Stimulated activated naive CD8-positive, alpha-beta T cell treated with anti-CD3 and anti-CD28 coated beads, Interleukin-15, Interleukin-2, amounts not matched to agents 100 U/mL and 50 U/mL, for 24 hours (primary cell): ENCODE data around the gene SPECC1L.

Experiments
- ATAC-seq: fragments of 150-1000 bp; cut with Tn5 transposase; one replicate; pipeline ENCODE4 v1.10.0; 2021
- DNase-seq: peaks from one replicate; pipeline ENCODE4 v3.0.0; 2021

Gene SPECC1L

DNA sequence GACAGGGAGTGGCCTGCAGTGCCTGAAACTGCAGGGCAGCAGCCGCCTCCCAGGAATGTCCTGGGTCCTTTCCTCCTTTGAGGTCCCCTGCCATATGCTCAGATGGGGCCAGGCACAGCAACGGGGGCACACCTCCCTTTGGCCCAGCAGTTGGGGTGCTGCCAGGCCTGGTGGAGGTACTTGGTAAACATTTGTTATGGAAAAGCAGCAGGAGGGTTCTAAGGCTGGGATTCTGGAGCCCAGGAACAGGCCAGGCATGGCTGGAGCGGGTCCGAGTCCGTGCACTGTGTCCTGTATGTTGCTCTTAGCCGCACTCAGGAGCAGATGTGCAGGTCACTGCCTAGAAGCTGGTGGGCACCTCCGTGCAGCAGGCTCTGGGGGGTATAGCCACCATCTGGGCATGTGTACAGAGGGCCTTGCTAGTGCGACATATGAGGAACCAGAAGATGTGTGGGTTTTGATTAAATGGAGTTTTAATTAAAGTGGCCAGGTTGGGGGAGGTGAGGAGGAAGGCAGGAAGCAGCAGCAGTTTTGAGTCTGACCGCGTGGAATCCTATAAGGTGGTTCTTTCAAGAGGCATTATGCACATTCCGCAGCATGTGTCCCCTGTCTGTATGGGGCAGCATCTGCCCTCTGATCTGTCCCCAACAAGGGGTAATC lies 158.2 kb downstream of the SPECC1L start:
- DNase-seq (no peak), ATAC-seq (no peak)

DNA sequence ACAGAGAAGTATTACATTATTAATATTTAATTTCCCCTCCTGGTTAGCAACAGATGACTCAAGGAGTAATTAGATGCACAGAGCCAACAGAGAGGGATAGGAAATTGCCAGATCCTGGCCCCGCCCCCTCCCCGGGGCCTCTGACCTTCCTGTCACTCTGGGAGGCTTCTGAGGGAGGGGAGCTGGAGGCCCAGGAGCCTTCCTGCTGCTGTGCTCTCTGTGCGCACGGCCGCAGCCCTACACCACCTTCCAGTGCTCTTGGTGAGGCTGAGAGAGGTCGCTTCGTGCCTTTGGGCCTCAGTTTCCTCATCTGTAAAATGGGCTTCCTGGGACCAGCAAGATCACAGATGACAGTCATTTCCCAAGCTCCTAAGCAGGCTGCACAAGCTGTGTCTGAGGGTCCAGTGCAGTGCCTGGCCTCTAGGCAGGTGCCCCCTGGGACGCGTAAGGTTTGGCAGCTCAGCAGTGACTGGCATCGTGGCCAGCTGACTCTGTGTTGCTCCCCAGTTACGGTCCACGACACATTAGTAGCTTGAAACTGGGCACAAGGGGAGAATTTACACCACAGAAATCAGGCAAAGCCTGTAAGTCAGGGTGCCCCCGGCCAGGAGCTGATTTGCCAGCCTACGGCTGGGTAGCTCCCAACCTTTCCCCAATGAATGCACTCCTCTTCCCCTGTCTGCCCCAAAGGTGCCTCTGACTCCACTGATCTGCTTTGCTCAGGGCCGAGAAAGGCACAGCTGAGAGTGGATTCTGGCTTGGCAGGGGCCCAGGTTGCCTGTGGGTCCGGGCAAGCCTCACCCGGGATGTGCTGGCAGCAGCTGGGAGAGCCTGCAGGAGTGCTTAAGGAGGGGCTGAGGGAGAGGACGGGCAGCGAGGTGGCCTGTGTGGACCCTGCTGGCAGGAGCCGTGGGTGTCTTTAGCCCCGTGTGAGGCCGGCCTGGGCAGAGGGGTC lies 159.1 kb downstream of the SPECC1L start:
- DNase-seq = peak; percentile 86
- ATAC-seq = peak; percentile 33

- DNase-seq (no peak), ATAC-seq (no peak)
Observed at GRCh38 chr22:24430431-24431308, 160.0 kb downstream of the SPECC1L start.

DNA sequence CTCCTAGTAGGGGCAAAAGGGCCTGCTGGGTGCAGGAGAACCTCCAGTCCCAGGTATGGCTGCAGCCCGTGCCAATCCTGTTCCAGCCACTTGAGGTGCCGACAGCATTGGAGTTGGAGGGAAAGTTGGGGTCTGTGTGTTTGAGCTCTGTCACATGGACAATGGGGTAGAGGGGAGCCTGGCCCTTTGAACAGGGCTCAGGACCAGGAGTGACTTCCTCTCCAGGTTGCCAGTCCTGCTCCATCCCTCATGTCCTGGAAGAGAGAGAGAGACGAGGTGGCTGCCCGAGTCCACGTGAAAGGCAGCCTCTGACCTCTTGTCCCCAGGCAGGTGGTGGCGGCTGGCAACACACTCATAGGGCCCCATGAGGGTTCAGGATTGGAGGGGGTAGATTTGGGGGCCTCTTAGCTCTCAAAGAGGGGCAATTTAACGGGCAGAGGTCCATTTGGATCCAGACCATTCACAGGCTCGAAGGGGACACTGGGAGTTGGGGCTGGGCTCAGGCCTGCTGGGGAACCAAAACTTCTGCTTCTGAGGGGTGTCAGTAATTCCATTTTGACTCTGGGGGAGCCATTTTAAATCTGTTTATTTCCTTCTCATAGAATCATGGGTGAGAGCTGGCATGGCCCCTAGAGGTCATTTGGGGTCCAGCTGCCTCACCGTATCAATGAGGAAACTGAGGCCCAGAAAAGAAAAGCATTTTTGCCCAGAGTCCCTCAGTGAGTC lies 160.8 kb downstream of the SPECC1L start:
- ATAC-seq (no peak), DNase-seq (no peak)

GRCh38 chr22:24432059-24432853 lies 161.6 kb downstream of the SPECC1L start:
- ATAC-seq = no peak
- peak; percentile 69 for DNase-seq

- DNase-seq (no peak), ATAC-seq (no peak)
Observed at GRCh38 chr22:24433001-24433827, 162.6 kb downstream of the SPECC1L start.

- ATAC-seq (peak; percentile 78), DNase-seq (peak; percentile 65)
Observed at GRCh38 chr22:24433828-24434470, 163.3 kb downstream of the SPECC1L start.

DNA sequence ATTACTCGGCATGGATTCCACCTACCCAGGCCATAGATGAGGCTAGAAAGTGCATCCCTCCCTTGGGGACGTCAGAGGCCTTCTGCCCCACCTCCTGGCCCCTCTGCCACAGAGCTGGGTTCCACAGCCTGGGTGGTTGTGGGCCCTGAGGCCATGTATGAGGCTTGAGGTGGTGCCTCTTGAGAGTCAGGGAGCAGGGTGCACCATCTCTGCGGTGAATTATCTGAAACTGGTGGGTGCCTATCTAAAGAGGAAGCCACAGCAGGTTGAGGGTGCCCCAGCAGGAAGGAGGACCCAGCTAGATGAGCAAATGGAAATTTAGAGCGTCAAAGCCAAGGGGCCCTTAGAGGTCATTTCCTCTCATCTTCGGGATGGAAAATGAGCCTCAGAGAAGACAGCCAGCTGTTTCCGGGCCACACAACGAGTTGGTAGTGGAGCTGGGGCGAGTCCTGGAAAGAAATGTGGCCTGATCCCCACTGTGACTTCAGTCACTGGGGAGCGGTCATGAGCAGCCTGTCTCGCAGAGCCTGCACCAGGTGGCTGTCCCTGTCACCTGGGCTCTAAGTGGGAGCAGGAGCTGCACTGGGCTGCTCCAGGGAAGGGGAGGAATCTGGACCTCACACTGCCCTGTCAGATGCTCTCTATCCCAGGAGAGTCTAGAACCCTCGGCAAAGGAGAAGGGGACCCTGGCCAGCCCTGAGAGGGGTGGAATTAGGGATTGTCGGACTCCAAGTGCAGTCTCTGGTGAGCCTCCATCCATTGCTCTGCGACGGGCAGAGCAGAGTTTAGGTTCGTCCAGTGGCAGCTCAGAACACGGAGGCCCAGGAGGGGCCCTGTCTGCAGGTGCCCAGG lies 164.1 kb downstream of the SPECC1L start:
- ATAC-seq (peak; percentile 77), DNase-seq (peak; percentile 80)

DNA sequence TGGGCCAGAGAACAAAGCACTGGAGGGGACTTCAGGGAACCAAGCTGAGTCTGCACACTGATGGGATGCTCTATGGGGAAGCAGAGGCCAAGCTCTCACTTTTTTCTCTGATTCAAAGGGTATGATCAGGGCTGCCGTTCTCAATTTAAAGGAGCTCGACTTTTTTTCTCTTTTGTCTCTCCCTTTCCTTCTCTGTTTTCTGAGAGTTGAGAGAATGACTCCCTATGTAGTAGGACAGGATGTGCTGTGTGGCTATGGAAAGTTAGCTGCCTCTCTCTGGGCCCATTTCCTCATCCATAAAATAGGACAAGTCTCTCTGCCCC lies 164.7 kb downstream of the SPECC1L start:
- DNase-seq (no peak), ATAC-seq (no peak)

DNA sequence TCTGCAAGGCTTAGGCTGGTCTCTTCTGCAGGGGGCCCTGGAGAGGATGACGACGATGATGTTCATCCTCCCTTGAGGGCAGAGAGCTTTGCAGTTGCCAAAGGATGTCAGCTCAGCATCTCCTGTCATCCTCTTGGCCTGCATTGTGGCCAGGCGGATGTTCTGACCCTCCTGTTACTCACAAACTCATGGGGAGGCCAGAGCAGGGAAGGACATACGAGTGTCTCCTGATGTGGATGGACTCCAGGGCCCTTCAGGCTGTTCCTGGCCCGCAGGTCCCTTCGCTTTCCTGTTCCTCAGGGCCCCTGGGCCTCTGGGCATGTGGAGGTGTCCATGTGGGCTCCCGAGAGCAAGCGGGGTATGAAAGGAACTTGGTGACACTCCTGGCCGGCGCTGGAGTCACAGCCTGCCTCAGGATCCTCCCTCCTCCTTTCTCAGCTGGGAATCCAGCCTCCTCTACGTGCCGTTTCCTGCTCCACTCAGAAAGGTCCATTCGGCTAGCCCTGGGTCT lies 165.3 kb downstream of the SPECC1L start:
- DNase-seq (no peak), ATAC-seq (no peak)

DNA sequence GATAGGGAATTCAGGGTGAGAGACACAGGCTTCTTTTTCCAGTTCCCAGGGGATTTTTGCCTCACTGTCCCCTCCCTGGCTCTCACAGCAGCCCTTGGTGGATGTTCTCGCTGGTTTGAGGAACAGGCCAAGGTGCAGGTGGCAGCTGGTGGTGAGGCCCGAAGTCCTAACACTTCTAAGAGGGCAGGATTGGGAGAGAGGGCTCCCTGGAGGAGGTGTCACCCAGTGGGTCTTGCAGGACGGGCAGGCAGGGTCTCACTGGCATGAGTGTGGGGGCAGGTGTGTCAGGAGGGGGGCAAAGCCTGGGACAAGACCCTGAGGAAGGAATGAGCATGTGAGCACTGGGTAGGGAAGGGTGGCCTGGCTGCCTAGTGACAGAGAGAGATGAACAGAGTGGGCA lies 165.9 kb downstream of the SPECC1L start:
- no peak for ATAC-seq
- no peak for DNase-seq

- DNase-seq (no peak), ATAC-seq (no peak)
Observed at GRCh38 chr22:24437091-24437490, 166.5 kb downstream of the SPECC1L start.

- no peak for ATAC-seq
- DNase-seq = peak; percentile 4
Observed at GRCh38 chr22:24437741-24438328, 167.2 kb downstream of the SPECC1L start.

- no peak for ATAC-seq
- peak; percentile 4 for DNase-seq
Observed at GRCh38 chr22:24440270-24440717, 169.7 kb downstream of the SPECC1L start.

- DNase-seq (no peak), ATAC-seq (no peak)
Observed at GRCh38 chr22:24440718-24441405, 170.2 kb downstream of the SPECC1L start.

- no peak for DNase-seq
Observed at GRCh38 chr22:24441406-24442351, 171.0 kb downstream of the SPECC1L start.

More at GRCh38 chr22:24441406-24442351, 171.0 kb downstream of the SPECC1L start:
- ATAC-seq = no peak
